Stomach (tissue), 8 donors: ENCODE measurements around the gene HIPK1. TPM values are rescaled to one million over a fixed set of nuclear protein-coding genes. Genes with fewer than 3 reads are reported as not detected.

Experiments
- polyA plus RNA-seq, 3 donors: library from polyadenylated mRNA; stranded (reverse); fragments of 200-250 nt; gene quantifications; one replicate each; pipeline ENCODE4 v1.2.3, GENCODE V29; 2013
- total RNA-seq, 5 donors: library from RNA; depleted of rRNA; stranded (reverse); fragments of >200 nt; gene quantifications; one replicate each; pipeline versions ENCODE4 v1.1.0 to v1.2.3, GENCODE V29; 2014 to 2016
- donor health status: healthy with polysubstance abuse.
- donor health status: Bipolar disorder and iron deficiency.
- donor health status: healthy.

Gene HIPK1
- total and polyA plus RNA-seq, 8 donors, result 8.7 to 70.3 (median 28.3) TPM

Other genes starting within 250 kb of the HIPK1 start
- gene PHTF1, start 169.8 kb upstream of the HIPK1 start, total RNA-seq, result 10 to 100 TPM in 4 of 5 donors, 1 to 10 TPM in 1; 7.0 to 48.2 (median 38.2) TPM
- 1 to 10 TPM; 3.9 to 8.2 (median 8.2) TPM for gene PHTF1, start 169.8 kb upstream of the HIPK1 start, polyA plus RNA-seq
- gene RSBN1, start 116.8 kb upstream of the HIPK1 start, total RNA-seq, result 10 to 100 TPM; 10.7 to 58.9 (median 27.5) TPM
- gene RSBN1, start 116.8 kb upstream of the HIPK1 start, polyA plus RNA-seq, result 1 to 10 TPM; 2.8 to 4.1 (median 3.5) TPM
- gene PTPN22, start 57.6 kb upstream of the HIPK1 start, total RNA-seq, result 1 to 10 TPM in 4 of 5 donors, not detected in 1; 1.7 to 8.5 (median 4.2) TPM
- 1 to 10 TPM in 2 of 3 donors, under 1 TPM in 1; 0.93 to 2.1 (median 1.6) TPM for gene PTPN22, start 57.6 kb upstream of the HIPK1 start, polyA plus RNA-seq
- gene BCL2L15, start 41.7 kb upstream of the HIPK1 start, total RNA-seq, result 100 to 1,000 TPM in 1 of 5 donors, 10 to 100 TPM in 4; 33.3 to 425 (median 46.0) TPM
- 10 to 100 TPM; 11.3 to 34.1 (median 22.1) TPM for gene BCL2L15, start 41.7 kb upstream of the HIPK1 start, polyA plus RNA-seq
- 10 to 100 TPM in 3 of 5 donors, 1 to 10 TPM in 2; 4.0 to 34.0 (median 11.7) TPM for gene AP4B1, start 24.5 kb upstream of the HIPK1 start, total RNA-seq
- gene AP4B1, start 24.5 kb upstream of the HIPK1 start, polyA plus RNA-seq, result 10 to 100 TPM in 2 of 3 donors, 1 to 10 TPM in 1; 8.8 to 21.5 (median 11.8) TPM
- 1 to 10 TPM in 2 of 5 donors, under 1 TPM in 1, not detected in 2; 0.45 to 3.9 (median 3.0) TPM for gene DCLRE1B, start 24.0 kb upstream of the HIPK1 start, total RNA-seq
- 1 to 10 TPM; 1.2 to 2.2 (median 1.6) TPM for gene DCLRE1B, start 24.0 kb upstream of the HIPK1 start, polyA plus RNA-seq
- 10 to 100 TPM in 4 of 5 donors, 1 to 10 TPM in 1; 2.9 to 84.3 (median 32.7) TPM for gene OLFML3, start 50.1 kb downstream of the HIPK1 start, total RNA-seq
- gene OLFML3, start 50.1 kb downstream of the HIPK1 start, polyA plus RNA-seq, result 10 to 100 TPM; 16.6 to 23.1 (median 19.9) TPM
- 10 to 100 TPM in 1 of 5 donors, 1 to 10 TPM in 2, not detected in 2; 1.4 to 86.6 (median 2.0) TPM for gene SYT6, start 224.5 kb downstream of the HIPK1 start, total RNA-seq
- gene SYT6, start 224.5 kb downstream of the HIPK1 start, polyA plus RNA-seq, result under 1 TPM in 1 of 3 donors, not detected in 2; 0.18 TPM